ENCODE measurements around the gene TNNT2.
A peak's percentile ranks its signal among the peaks of the same experiment; 100 is the strongest.

GRCh38 chr1:201385299-201385891 lies 7.9 kb upstream of the TNNT2 start:
- TF ChIP-seq CTCF (IDR thresholded peaks at IDR 0.05): peak; percentile 64 to 82 (median 70)
- TF ChIP-seq POLR2A (IDR thresholded peaks at IDR 0.05): no peak
